Naive thymus-derived CD8-positive, alpha-beta T cell (primary cell): ENCODE measurements around the gene MAST3. TPM values are rescaled to one million over a fixed set of nuclear protein-coding genes. Genes with fewer than 3 reads are reported as not detected.

ENCODE experiments used
- ATAC-seq, 2 donors: fragments of 150-1000 bp; cut with Tn5 transposase in 1 of 2; sonication (Bioruptor Pico), chemical (Tn5 transposase) in 1 of 2; 1 replicate in 1 of 2; 2 replicates in 1 of 2; pipeline ENCODE4 v1.10.0; 2021; ENCODE audit warnings: mild to moderate bottlenecking in 2 of 2, moderate library complexity in 2 of 2
- POLR2A ChIA-PET: fragments of 350-600 bp; sonication (Branson Sonifier 250); formaldehyde crosslinking; loops from one replicate; lab custom pipeline; 2021; ENCODE audit warnings: antibody characterized with exemption; lab: Charles Lee
- DNase-seq, 10 donors: peaks; one replicate each; pipeline versions ENCODE4 v3.0.0 to v3.0.0-alpha.2; 2020 to 2022
- H3K27ac Mint-ChIP-seq, 10 donors: one replicate each; pipeline ENCODE4 v1.8.0; 2020 to 2022; ENCODE audit warnings: mild to moderate bottlenecking in 10 of 10, mixed read lengths in 10 of 10, moderate library complexity in 4 of 10, inconsistent platforms in 1 of 10
- H3K27me3 Mint-ChIP-seq, 5 donors: one replicate each; pipeline ENCODE4 v1.8.0; 2021 to 2022; ENCODE audit warnings: mixed read lengths in 5 of 5
- H3K36me3 Mint-ChIP-seq, 3 donors: one replicate each; pipeline ENCODE4 v1.8.0; 2020 to 2022; ENCODE audit warnings: mixed read lengths in 3 of 3, mild to moderate bottlenecking in 2 of 3, inconsistent platforms in 1 of 3
- H3K4me1 Mint-ChIP-seq, 4 donors: one replicate each; pipeline ENCODE4 v1.8.0; 2021 to 2022; ENCODE audit warnings: mixed read lengths in 4 of 4
- H3K4me3 Mint-ChIP-seq, 10 donors: one replicate each; pipeline ENCODE4 v1.8.0; 2020 to 2022; ENCODE audit warnings: mild to moderate bottlenecking in 10 of 10, mixed read lengths in 10 of 10, moderate library complexity in 6 of 10, inconsistent platforms in 1 of 10
- H3K9me3 Mint-ChIP-seq, 9 donors: one replicate each; pipeline ENCODE4 v1.8.0; 2020 to 2022; ENCODE audit warnings: mixed read lengths in 9 of 9, mild to moderate bottlenecking in 3 of 9, inconsistent platforms in 1 of 9, moderate library complexity in 1 of 9
- polyA plus RNA-seq, 3 donors: library from polyadenylated mRNA; unstranded; fragments of 300-500 nt; fragmentation: Illumina TruSeq; gene quantifications; one replicate each; pipeline ENCODE4 v1.2.3, GENCODE V29; 2021
- total RNA-seq, 8 experiments: library from RNA in 2 of 8; stranded (reverse) in 2 of 8; gene quantifications; one replicate each; pipeline ENCODE4 v1.2.3 and lab custom pipeline; 2021 to 2026

Gene MAST3
- total RNA-seq, result 10 to 100 TPM; 44.7 to 44.8 TPM
- 10 to 100 TPM in 2 of 3 donors, 1 to 10 TPM in 1; 9.4 to 15.7 (median 11.5) TPM for polyA plus RNA-seq
- total RNA-seq (lab: John Stamatoyannopoulos, UW), result 24.9 to 86.7 (median 72.9) reads per million in 6 experiments

GRCh38 chr19:18097217-18097992 is at the start of gene MAST3:
MAST3 (plus strand) TSS chr19:18097778; CDS start chr19:18097793, 15 bp downstream.
- Mint-ChIP-seq H3K4me3 (peak within 1 kb of the TSS; percentile 82 to 96 (median 88)), H3K27me3 (no peaks in the 10 kb centered on the region), H3K4me1 (peaks cover 21 to 51% (median 40%) of the 10 kb centered on the region in 4 donors), H3K36me3 (peaks cover 0 to 2% (median 0%) of the 10 kb centered on the region in 3 donors), H3K27ac (peak within 1 kb of the TSS; percentile 74 to 94 (median 86)), H3K9me3 (no peaks in the 10 kb centered on the region)
- POLR2A ChIA-PET, result interaction anchor here (0.5 to 9.2 kb wide), 11 partner anchors 7 to 792 kb away, joined by 3 to 132 read pairs (median 4); partner anchors contain the start of genes ARRDC2, IL12RB1, PIK3R2 and RPL18A
- DNase-seq, result peak; percentile 83 to 95 (median 92)
- ATAC-seq, result peak; percentile 87 to 92

GRCh38 chr19:18049385-18049784 is 48.2 kb upstream of the MAST3 start:
- peaks cover 24 to 48% (median 41%) of the 10 kb centered on the region in 4 donors for H3K4me1 Mint-ChIP-seq

GRCh38 chr19:18051887-18052286 is 45.7 kb upstream of the MAST3 start:
- POLR2A ChIA-PET, result interaction anchor here (0.5 to 2.0 kb wide), 3 partner anchors 8 to 329 kb away, joined by 4 to 8 read pairs (median 5); partner anchors contain the start of gene ARRDC2
- Mint-ChIP-seq H3K4me3 (no peak overlapping the region), H3K27me3 (no peaks in the 10 kb centered on the region), H3K9me3 (no peaks in the 10 kb centered on the region), H3K4me1 (peaks cover 14 to 31% (median 20%) of the 10 kb centered on the region in 4 donors), H3K27ac (no peak overlapping the region), H3K36me3 (no peaks in the 10 kb centered on the region)
- no peak for DNase-seq
- no peak for ATAC-seq

More at GRCh38 chr19:18049385-18049784, 48.2 kb upstream of the MAST3 start:
- no peaks in the 10 kb centered on the region for H3K36me3 Mint-ChIP-seq
- no peaks in the 10 kb centered on the region for H3K9me3 Mint-ChIP-seq
- peak overlapping the region in 1 of 10 donors; percentile 70 for H3K27ac Mint-ChIP-seq
- H3K4me3 Mint-ChIP-seq, result no peak overlapping the region
- ATAC-seq, result no peak
- no peak for DNase-seq
- no peaks in the 10 kb centered on the region for H3K27me3 Mint-ChIP-seq
- POLR2A ChIA-PET, result interaction anchor here (0.6 to 12.1 kb wide), 3 partner anchors 27 to 112 kb away, joined by 3 to 267 read pairs (median 5); partner anchors contain the start of gene ARRDC2

DNA sequence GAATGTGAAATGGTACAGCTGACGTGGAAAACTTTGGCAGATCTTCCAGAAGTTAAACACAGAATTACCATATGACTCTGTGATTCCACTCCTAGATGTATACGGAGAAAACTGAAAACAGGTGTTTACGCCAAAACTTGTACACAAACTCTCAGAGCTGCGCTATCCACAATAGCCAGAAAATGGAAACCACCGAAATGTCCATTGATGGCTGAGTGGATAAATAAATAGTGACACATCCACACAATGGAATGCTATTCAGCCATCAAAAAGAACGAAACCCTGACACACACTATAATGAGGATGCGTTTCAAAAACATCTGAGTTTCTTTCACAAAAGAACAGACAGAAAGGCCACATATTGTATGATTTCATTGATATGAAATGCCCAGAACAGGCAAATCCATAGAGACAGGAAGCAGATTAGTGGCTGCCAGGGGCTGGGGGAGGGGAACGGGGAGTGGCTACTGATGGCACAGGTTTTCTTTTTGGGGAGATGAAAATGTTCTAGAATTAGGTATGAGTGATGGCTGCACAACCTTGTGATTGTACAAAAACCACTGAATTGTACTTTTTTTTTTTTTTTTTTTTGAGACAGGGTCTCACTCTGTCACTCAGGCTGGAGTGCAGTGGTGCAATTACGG is 43.9 kb upstream of the MAST3 start:
- peaks cover 19 to 42% (median 29%) of the 10 kb centered on the region in 4 donors for H3K4me1 Mint-ChIP-seq
- H3K27me3 Mint-ChIP-seq, result no peaks in the 10 kb centered on the region
- ATAC-seq, result no peak
- POLR2A ChIA-PET, result interaction anchor here (0.7 to 1.5 kb wide), 7 partner anchors 11 to 179 kb away, joined by 3 to 7 read pairs (median 5); no protein-coding TSS in a partner anchor
- H3K36me3 Mint-ChIP-seq, result peaks cover 0 to 2% (median 0%) of the 10 kb centered on the region in 3 donors
- H3K4me3 Mint-ChIP-seq, result no peak overlapping the region
- H3K9me3 Mint-ChIP-seq, result no peaks in the 10 kb centered on the region
- peak in 1 of 10 donors; percentile 18 for DNase-seq
- H3K27ac Mint-ChIP-seq, result peak overlapping the region in 7 of 10 donors; percentile 31 to 71 (median 42)

- Mint-ChIP-seq H3K27ac (peak overlapping the region in 8 of 10 donors; percentile 1 to 89 (median 58)), H3K4me3 (no peak overlapping the region), H3K4me1 (peaks cover 9 to 29% (median 20%) of the 10 kb centered on the region in 4 donors), H3K36me3 (peaks cover 0 to 5% (median 0%) of the 10 kb centered on the region in 3 donors), H3K27me3 (no peaks in the 10 kb centered on the region), H3K9me3 (no peaks in the 10 kb centered on the region)
- ATAC-seq (no peak), DNase-seq (no peak)
- POLR2A ChIA-PET, result interaction anchor here (0.6 to 9.0 kb wide), 10 partner anchors 11 to 54 kb away, joined by 3 to 153 read pairs (median 13); partner anchors contain the start of gene ARRDC2
These were observed 41.6 kb upstream of the MAST3 start for GRCh38 chr19:18055967-18056366.

DNA sequence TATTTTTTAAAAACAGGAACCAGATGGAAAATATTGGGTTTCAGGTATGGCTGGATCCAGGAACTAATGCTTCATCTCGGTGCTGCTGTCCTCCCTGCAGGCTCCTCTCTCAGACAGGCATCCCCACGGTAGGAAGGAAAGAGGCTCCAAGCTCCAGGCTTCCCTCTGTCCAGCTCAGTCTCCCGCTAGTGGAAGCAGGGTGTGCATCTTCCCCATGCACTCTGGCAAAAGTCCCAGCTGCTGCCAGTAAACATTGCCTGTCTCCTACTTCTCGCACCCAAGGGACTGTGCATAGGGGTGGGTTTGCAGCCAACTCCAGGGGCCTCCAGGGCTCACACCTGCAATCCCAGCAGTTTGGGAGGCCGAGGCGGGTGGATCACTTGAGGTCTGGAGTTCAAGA is 40.0 kb upstream of the MAST3 start:
- DNase-seq (no peak), ATAC-seq (no peak)
- no peaks in the 10 kb centered on the region for H3K9me3 Mint-ChIP-seq
- peak overlapping the region in 4 of 10 donors; percentile 32 to 63 (median 44) for H3K4me3 Mint-ChIP-seq
- H3K27ac Mint-ChIP-seq, result peak overlapping the region; percentile 54 to 94 (median 86)
- H3K36me3 Mint-ChIP-seq, result peaks cover 0 to 8% (median 0%) of the 10 kb centered on the region in 3 donors
- H3K27me3 Mint-ChIP-seq, result no peaks in the 10 kb centered on the region
- POLR2A ChIA-PET, result interaction anchor here (0.6 to 9.0 kb wide), 9 partner anchors 12 to 56 kb away, joined by 3 to 153 read pairs (median 20); partner anchors contain the start of gene ARRDC2
- H3K4me1 Mint-ChIP-seq, result peaks cover 7 to 28% (median 17%) of the 10 kb centered on the region in 4 donors

DNA sequence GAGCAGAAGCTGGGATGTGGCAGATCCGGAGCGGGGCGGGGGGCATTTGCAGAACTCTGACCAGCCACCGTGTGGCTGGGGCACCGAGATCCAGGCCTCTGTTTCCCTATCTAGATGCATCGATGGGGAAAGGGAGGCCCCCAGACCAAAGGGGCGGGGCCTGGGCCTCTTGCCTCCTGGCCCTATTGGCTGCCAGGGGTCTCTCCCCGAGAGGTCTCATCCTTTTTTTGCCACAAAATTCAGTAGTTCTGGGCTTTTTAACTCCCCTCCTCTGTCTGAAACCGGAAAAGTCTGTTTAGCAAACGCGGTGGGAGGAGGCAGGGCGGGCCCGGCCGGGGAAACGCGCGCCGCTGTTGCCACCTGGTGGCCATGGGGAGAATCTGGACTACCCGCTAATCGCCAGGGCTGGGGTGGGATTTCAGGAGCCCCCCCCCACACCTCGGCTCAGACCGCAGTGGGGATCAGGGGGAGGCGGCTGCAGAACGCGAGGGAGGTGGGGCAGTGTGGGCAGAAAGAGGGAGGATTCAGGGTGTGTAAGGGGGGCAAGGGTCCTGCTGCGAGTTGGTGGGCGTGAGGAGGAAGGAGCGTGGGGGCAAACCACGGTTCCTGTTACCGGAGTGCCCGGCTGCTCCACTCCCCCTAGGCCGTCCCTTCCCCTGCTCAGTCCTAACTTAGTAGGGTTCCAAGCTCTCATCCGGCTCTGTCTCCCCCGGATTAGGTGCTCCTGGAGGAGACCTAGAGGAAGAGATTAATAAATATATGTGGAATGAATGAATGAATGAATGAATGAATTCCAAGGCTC is 39.2 kb upstream of the MAST3 start:
- peaks cover 0 to 10% (median 0%) of the 10 kb centered on the region in 3 donors for H3K36me3 Mint-ChIP-seq
- no peaks in the 10 kb centered on the region for H3K9me3 Mint-ChIP-seq
- peak; percentile 73 to 91 (median 84) for DNase-seq
- H3K4me3 Mint-ChIP-seq, result peak overlapping the region in 8 of 10 donors; percentile 29 to 69 (median 48)
- POLR2A ChIA-PET, result interaction anchor here (0.6 to 9.0 kb wide), 10 partner anchors 13 to 84 kb away, joined by 3 to 153 read pairs (median 13); partner anchors contain the start of gene ARRDC2
- H3K4me1 Mint-ChIP-seq, result peaks cover 7 to 22% (median 17%) of the 10 kb centered on the region in 4 donors
- H3K27ac Mint-ChIP-seq, result peak overlapping the region; percentile 54 to 94 (median 86)
- ATAC-seq, result peak; percentile 94 to 96
- no peaks in the 10 kb centered on the region for H3K27me3 Mint-ChIP-seq

DNA sequence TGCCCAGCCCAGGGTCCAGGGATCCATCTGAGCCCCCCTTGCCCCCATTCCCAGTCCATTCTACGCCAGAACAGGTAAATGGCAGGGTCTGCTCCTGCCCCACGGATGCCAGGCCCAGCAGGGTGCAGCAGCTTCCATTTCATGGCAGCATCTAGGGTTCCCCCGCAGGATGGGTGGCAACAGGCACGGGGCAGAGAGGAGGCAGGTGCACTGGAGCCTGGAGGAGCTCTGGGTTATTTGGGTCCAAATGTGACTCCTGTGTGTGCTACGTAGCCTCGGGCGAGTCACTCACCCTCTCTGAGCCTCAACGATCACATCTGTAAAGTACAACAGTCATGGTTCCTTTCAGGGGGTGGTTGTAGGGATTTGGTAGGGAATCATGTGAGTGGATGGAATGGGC is 38.3 kb upstream of the MAST3 start:
- H3K36me3 Mint-ChIP-seq, result peaks cover 0 to 12% (median 0%) of the 10 kb centered on the region in 3 donors

DNA sequence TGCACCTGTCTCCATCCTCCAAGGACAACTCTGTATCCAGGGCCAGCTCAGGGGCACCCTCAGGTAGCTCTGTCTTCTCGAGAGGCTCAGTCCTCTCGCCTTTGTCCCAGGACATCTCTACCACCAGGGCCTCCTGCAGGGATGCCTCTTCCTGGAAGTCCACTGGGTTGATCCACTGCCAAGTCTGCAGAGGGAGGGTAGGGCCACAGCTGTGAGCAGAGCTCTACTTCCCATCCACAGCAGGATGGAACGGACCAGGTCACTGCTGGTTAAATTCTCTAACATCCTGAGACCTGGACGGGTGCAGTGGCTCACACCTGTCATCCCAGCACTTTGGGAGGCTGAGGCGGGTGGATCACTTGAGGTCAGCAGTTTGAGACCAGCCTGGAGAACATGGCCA is 37.7 kb upstream of the MAST3 start:
- no peaks in the 10 kb centered on the region for H3K27me3 Mint-ChIP-seq
- DNase-seq (no peak), ATAC-seq (no peak)
- H3K4me3 Mint-ChIP-seq, result no peak overlapping the region
- peaks cover 0 to 14% (median 3%) of the 10 kb centered on the region in 3 donors for H3K36me3 Mint-ChIP-seq
- peak overlapping the region in 3 of 10 donors; percentile 62 to 78 (median 77) for H3K27ac Mint-ChIP-seq
- peaks cover 8 to 18% (median 13%) of the 10 kb centered on the region in 4 donors for H3K4me1 Mint-ChIP-seq
- POLR2A ChIA-PET, result interaction anchor here (0.8 to 9.0 kb wide), 8 partner anchors 14 to 108 kb away, joined by 3 to 153 read pairs (median 26); partner anchors contain the start of gene ARRDC2
- H3K9me3 Mint-ChIP-seq, result no peaks in the 10 kb centered on the region

More for the DNA sequence above, 38.3 kb upstream of the MAST3 start:
- H3K27me3 Mint-ChIP-seq, result no peaks in the 10 kb centered on the region
- H3K4me1 Mint-ChIP-seq, result peaks cover 8 to 18% (median 13%) of the 10 kb centered on the region in 4 donors
- POLR2A ChIA-PET, result interaction anchor here (0.7 to 9.0 kb wide), 9 partner anchors 14 to 109 kb away, joined by 3 to 153 read pairs (median 6); partner anchors contain the start of gene ARRDC2
- H3K27ac Mint-ChIP-seq, result peak overlapping the region in 2 of 10 donors; percentile 53 to 77
- H3K9me3 Mint-ChIP-seq, result no peaks in the 10 kb centered on the region
- no peak overlapping the region for H3K4me3 Mint-ChIP-seq
- ATAC-seq (no peak), DNase-seq (no peak)

GRCh38 chr19:18060472-18060871 is 37.1 kb upstream of the MAST3 start:
- Mint-ChIP-seq H3K9me3 (no peaks in the 10 kb centered on the region), H3K27ac (peak overlapping the region in 1 of 10 donors; percentile 29), H3K4me3 (no peak overlapping the region), H3K4me1 (peaks cover 8 to 18% (median 13%) of the 10 kb centered on the region in 4 donors), H3K36me3 (peaks cover 0 to 19% (median 7%) of the 10 kb centered on the region in 3 donors), H3K27me3 (no peaks in the 10 kb centered on the region)
- DNase-seq, result no peak
- POLR2A ChIA-PET, result interaction anchor here (0.8 to 9.0 kb wide), 7 partner anchors 15 to 108 kb away, joined by 3 to 153 read pairs (median 40); partner anchors contain the start of gene ARRDC2
- no peak for ATAC-seq

GRCh38 chr19:18062028-18062427 is 35.5 kb upstream of the MAST3 start:
- H3K9me3 Mint-ChIP-seq, result no peaks in the 10 kb centered on the region
- H3K36me3 Mint-ChIP-seq, result peaks cover 0 to 22% (median 7%) of the 10 kb centered on the region in 3 donors
- POLR2A ChIA-PET, result interaction anchor here (0.6 to 9.0 kb wide), 9 partner anchors 17 to 62 kb away, joined by 3 to 153 read pairs (median 4); partner anchors contain the start of gene ARRDC2
- ATAC-seq (no peak), DNase-seq (no peak)
- H3K4me3 Mint-ChIP-seq, result no peak overlapping the region
- H3K27ac Mint-ChIP-seq, result peak overlapping the region in 1 of 10 donors; percentile 13
- peaks cover 8 to 15% (median 11%) of the 10 kb centered on the region in 4 donors for H3K4me1 Mint-ChIP-seq
- H3K27me3 Mint-ChIP-seq, result no peaks in the 10 kb centered on the region
